Measurements from ENCODE around the gene DMRTA2.

DNA sequence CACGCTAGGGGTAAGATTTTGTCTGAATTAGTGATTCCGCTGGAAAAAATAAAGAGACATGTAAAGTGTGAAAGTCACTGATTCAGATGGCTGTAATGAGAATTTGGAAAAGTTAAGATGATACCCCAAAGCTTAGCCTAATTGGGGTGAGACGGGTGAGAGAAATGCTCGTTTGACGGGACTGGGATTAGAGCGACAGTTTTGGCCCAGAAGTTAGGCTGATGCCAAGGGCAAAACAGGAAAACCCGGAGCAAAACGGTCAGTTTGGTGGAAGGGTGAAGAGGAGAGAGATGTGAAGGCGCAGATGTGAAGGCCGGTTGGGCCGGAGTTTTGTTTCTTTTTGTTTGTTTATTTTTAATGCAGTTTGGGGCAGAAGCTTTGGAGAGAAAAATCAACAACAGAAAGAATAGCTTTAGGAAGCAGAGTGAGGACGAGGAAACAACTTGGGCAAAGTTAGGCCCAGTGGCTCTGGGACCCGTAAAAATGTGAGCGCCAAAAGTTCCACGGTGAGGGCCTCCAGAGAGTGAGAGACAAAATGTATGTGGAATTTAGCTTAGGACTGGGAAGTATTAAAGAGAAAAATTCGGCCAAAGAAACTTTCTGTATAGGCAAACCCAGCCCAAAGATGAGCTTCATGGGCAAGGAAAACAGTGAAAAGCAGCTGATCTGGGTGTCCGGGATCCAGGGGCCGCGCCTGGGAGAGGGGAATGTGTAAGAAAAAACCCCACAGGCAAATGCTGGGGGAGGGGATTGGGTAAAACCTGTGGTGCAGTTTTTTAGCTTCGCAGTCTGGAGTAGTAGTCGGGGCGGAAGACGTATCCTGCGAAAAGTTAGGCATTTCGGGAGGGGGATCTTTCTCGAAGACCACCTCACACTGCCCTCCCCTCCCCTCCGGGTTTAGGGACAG lies 1.2 kb downstream of the DMRTA2 start:
- TF ChIP-seq, protein P1, sequence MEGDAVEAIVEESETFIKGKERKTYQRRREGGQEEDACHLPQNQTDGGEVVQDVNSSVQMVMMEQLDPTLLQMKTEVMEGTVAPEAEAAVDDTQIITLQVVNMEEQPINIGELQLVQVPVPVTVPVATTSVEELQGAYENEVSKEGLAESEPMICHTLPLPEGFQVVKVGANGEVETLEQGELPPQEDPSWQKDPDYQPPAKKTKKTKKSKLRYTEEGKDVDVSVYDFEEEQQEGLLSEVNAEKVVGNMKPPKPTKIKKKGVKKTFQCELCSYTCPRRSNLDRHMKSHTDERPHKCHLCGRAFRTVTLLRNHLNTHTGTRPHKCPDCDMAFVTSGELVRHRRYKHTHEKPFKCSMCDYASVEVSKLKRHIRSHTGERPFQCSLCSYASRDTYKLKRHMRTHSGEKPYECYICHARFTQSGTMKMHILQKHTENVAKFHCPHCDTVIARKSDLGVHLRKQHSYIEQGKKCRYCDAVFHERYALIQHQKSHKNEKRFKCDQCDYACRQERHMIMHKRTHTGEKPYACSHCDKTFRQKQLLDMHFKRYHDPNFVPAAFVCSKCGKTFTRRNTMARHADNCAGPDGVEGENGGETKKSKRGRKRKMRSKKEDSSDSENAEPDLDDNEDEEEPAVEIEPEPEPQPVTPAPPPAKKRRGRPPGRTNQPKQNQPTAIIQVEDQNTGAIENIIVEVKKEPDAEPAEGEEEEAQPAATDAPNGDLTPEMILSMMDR (IDR thresholded peaks at IDR 0.05; ENCODE audit: low read depth, low read length): no peak
- TF ChIP-seq POLR2A (IDR thresholded peaks at IDR 0.05; ENCODE audit: extremely low read depth, insufficient read length) (no peak), MAX (IDR thresholded peaks at IDR 0.05; ENCODE audit: low read depth, low read length) (no peak), MYC (IDR thresholded peaks at IDR 0.05; ENCODE audit: low read depth, low read length) (no peak)

All from NB4 (cell line).